ENCODE measurements around the gene LRRC4C.

- TF ChIP-seq EZH2 (IDR thresholded peaks at IDR 0.05; ENCODE audit: insufficient read depth, poor library complexity, severe bottlenecking), result no peak
- TF ChIP-seq EZH2phosphoT487 (IDR thresholded peaks at IDR 0.05; ENCODE audit: insufficient read depth, low read depth), result no peak
These were observed 1364.5 kb downstream of the LRRC4C start for GRCh38 chr11:40094954-40095353.
